DMS79 treated with DMSO at 0.1 percent for 48 hours (cell line): Measurements from ENCODE around the gene SLC35F1.
"Not testable (repeated sequence)": the region's sequence is repeated elsewhere in the genome, so short reads cannot be mapped to it uniquely, and the experiment has no call there.

Source experiments
- DNase-seq: peaks from one replicate; lab custom pipeline; 2025; lab: John Stamatoyannopoulos, UW

SLC35F1 gene

GRCh38 chr6:117906958-117907600, at the start of gene SLC35F1:
SLC35F1 (plus strand) TSS chr6:117907264.
- DNase-seq = peak; percentile 68

DNA sequence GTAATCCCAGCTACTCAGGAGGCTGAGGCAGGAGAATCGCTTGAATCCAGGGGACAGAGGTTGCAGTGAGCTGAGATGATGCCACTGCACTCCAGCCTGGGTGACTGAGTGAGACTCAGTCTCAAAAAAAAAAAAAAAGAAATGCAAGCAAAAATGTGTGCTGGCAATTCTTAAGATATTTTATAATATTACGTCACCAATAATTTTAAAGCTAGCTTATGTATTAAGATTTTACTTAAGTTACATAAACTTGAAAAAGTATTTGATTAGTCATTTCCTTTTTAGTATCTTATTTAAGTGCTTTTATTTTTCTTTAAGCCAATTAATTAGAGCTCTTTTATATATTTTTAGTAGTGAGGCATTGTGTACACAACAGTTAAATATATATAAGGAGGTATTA, 48.5 kb upstream of the SLC35F1 start:
- DNase-seq = not testable (repeated sequence)

DNA sequence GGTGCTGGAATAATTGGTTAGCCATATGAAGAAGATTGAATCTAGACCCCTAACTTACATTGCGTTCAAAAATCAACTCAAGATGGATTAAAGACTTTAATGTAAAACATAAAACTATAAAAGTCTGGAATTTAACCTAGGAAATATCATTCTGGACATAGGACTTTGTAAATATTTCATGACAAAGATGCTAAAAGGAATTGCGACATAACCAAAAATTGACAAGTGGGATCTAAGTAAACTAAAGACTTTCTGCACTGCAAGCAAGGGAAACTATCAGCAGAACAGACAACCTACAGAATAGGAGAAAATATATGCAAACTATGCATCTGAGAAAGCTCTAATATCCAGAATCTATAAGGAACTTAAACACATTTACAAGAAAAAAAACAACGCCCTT, 45.5 kb upstream of the SLC35F1 start:
- DNase-seq = no peak

- no peak for DNase-seq
Measured at GRCh38 chr6:117866561-117866960, 40.5 kb upstream of the SLC35F1 start.

DNA sequence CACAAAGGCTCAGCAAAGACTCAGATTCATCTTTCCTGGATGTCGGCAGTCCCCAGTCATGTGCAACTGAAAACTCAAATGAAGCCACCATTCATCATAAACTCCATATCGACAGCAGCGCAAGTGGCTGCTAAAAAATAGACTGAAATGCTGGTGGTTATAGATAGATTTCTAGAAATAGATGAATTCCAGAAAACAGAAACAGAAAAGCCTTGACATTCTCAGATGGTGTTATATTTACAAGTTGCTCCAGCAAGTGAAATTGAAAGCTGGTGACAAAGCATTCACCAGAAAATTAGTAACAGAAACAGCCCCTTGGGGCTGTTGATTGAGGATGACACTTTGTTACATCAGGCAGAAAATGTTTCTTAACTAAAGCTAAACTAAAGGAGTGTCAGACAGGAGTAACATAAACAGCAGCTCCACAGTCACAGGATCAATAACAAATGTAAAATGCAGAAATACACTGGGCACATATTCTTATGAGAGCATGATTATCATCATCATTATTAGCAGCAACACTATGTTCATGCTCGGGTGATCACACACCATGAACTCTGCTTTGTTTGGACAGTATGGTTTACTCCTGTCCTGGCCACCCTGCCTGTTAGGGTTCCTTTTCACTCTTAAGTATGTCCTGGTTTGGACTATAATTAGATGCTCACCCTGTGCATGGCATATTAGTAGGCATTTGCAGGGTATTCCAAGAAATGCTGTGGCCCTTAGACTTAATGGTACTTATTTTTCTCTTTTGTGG, 36.4 kb upstream of the SLC35F1 start:
- DNase-seq = no peak

DNA sequence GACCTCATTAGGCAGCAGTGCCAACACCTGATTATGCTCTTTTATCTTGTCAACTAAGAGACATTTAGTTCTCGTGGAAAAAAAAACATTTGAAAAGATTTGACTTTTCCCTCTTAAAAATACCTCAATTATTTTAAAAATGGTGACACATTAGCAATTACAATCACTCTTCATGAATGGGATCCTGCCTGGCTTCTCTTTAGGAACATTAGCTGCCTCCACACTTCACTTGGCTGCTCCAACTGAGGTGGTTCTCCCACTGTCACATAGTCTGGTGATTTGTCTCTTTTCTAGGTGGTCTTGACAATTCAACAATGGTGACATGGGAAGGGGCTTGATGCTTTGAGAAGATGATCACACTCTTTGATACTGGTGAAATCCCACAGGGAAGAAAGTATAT, 26.2 kb upstream of the SLC35F1 start:
- DNase-seq = no peak

DNA sequence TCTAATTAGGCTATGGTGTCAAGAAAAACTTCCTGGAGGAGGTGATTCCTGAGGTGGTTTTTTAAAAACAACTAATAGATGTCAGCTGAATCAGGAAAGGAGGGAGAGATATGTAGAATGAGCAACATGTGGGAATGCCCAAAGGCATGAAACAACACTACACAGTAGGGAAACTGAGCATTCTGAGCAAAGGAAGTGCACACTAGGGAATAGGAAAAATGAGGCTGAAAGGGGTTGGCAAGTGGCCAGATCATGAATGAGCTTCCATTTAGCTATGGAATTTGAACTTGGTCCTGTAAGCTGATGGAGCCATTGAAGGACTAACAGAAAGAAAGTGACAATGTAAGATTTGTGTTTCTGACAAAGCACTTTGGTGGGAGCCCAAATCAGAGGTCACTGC, 16.9 kb upstream of the SLC35F1 start:
- DNase-seq = no peak

DNA sequence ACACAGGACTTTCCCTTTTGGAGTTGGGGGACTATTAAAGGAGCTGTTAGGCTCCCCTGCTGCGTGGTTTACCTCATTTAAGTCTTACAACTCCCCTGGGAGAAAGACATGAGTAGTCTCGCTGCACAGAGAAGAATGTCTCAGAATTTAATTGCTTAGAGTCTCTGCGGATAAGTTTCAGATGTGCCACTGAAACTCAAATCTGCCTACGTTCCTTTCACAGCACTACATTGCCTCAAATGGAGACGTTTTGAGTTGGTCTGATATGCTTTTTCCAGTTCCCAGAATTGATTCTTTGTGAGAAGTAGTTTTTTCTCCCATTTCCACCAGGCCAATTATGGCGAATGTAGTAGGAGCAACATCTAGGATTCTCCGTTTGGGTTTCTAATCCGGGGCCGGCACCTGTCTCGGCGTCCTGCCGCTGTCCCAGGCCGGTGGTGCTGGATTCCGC, 532 bp upstream of the SLC35F1 start:
- DNase-seq = peak; percentile 68

DNA sequence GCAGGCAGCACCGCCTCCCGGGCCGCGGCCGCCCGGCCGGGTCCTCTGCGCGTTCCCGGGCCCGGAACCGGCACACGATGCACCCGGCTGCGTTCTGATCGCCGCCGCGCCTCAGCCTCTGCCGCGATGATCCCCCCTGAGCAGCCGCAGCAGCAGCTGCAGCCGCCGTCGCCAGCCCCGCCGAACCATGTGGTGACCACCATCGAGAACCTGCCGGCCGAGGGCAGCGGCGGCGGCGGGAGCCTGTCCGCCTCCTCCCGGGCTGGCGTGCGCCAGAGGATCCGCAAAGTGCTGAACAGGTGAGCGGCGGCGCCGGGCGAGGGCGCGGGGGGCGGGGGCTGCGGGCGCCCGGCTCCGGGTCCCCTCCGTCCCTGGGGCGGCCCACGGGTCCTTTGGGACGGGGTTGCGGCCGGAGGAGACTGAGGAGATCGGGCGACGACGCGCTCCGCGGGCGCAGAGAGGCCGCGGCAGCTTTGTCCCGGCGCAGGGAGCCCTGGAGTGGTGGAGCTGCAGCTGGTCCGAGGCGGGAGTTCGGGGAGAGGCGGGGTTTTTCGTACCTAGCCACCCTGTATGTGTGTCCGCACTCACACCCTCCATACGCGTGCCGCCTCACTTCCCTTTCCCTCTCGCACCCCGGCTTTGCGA, 659 bp downstream of the SLC35F1 start:
- DNase-seq = peak; percentile 47

DNA sequence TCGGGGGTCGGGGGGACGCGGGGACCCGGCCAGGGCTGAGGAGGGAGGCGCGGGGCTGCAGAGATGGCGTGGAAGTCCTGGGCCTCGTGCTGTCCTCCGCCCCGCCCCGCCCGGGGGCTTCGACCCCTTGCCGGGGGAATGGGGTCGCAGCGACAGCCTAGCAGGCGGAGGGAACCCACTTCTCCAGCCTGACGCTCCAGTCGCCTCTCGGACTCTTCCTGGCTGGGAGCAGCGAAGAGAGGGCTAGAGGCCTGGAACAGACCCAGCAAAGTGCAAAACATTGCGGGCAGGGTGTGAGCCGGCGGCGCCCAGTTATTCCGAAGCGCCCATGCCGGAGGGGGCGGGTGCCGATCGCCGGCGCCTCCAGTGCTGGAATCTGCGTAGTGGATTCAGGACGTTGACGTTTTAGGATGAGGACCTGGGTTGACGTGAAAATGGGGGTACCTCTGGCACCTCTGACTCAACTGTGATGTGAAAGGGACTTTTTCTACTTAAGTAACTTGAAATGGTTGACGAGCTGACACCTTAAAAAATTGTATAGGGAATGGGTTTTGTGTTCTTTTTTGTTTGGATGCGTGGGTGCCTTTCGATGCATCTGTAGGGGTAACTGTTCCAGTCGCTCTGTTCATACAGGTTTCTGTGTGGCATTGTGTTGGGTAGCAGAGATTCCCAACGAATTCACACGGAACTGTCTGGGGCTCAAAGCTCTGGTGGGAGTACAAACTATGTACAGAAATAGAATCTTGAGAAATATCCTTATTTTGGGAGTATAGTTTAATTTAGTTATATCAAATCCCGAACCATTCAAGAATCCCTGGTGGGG, 1.4 kb downstream of the SLC35F1 start:
- DNase-seq = peak; percentile 80

DNA sequence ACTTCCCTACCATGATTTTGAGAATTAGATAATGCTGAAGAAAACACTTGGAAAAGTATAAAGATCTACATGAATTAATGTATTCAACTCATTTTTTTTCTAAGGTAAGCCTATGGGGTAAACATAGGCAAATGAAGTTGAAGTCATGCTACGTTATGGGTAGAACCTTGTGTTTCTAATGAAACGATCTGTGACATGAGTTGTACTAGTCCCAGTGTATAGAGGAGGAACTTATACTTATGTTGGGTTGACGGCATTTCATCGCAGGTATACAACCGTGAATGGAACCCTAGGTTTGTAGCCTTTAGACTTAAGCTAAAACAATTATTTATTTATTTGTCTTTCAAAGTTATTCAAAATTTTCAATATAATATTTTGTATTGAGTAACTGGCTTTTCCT, 2.6 kb downstream of the SLC35F1 start:
- DNase-seq = no peak

GRCh38 chr6:117910549-117910948, 3.5 kb downstream of the SLC35F1 start:
- no peak for DNase-seq

DNA sequence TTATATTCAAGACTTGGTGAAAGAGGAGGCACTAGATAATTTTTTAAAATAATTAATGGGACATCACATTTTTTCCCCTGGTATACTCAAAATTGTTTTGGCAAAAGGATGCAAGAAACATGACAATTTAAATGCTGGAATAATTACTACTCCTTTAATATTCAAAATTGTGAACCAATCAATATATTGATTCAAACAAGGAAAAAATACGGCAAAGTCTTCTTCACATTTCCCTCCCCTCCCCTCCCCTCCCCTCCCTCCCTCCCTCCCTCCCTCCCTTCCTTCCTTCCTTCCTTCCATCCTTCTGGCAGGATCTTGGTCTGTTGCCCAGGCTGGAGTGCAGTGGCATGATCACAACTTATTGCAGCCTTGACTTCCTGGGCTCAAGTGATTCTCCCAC, 4.1 kb downstream of the SLC35F1 start:
- DNase-seq = no peak

DNA sequence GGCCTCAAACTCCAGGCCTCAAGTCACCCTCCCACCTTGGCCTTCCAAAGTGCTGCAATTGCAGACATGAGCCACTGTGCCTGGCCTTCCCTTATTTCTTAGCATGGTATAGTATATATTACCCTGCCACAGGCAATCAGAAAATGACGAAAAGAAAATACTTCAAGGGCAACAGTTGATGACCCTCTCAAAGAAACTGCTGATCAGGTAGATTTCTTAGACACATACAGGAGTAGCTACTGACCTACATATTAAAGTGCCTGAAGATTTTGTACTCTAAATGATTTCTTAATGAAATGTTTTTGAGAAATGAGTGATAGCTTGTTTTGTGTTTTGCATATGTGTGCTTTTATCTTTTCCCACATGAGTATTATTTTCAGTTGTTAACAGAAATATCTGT, 4.6 kb downstream of the SLC35F1 start:
- no peak for DNase-seq

GRCh38 chr6:117915846-117916245, 8.8 kb downstream of the SLC35F1 start:
- DNase-seq = no peak

- DNase-seq = no peak
Measured at GRCh38 chr6:117916483-117916882, 9.4 kb downstream of the SLC35F1 start.

- no peak for DNase-seq
Measured at GRCh38 chr6:117917176-117917575, 10.1 kb downstream of the SLC35F1 start.

GRCh38 chr6:117918454-117918853, 11.4 kb downstream of the SLC35F1 start:
- DNase-seq = no peak

GRCh38 chr6:117919275-117919674, 12.2 kb downstream of the SLC35F1 start:
- DNase-seq = peak; percentile 62

- DNase-seq = peak; percentile 70
Measured at GRCh38 chr6:117919775-117920729, 13.0 kb downstream of the SLC35F1 start.

- no peak for DNase-seq
Measured at GRCh38 chr6:117924690-117925089, 17.6 kb downstream of the SLC35F1 start.
